DMS53 treated with DMSO at 0.1 percent for 48 hours (cell line): ENCODE data around the gene HNRNPUL2.

Experiments
- DNase-seq: peaks from one replicate; lab custom pipeline; 2025; ENCODE audit not compliant: unreplicated experiment; lab: John Stamatoyannopoulos, UW

Gene HNRNPUL2

GRCh38 chr11:62727872-62728170 is 564 bp upstream of the HNRNPUL2 start:
- peak; percentile 96 for DNase-seq

DNA sequence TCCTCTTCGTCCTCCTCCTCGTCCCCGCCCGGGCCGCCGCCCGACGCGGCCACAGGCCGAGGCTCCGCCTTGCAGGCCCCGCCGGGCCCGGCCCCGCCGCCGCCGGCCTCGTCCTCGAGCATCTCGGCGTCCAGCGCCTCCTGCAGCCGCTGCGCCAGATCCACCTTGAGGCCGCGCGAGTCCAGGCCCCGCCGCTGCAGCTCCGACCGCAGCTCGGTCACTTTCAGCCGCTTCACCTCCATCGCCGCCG is 417 bp downstream of the HNRNPUL2 start:
- DNase-seq, result no peak

DNA sequence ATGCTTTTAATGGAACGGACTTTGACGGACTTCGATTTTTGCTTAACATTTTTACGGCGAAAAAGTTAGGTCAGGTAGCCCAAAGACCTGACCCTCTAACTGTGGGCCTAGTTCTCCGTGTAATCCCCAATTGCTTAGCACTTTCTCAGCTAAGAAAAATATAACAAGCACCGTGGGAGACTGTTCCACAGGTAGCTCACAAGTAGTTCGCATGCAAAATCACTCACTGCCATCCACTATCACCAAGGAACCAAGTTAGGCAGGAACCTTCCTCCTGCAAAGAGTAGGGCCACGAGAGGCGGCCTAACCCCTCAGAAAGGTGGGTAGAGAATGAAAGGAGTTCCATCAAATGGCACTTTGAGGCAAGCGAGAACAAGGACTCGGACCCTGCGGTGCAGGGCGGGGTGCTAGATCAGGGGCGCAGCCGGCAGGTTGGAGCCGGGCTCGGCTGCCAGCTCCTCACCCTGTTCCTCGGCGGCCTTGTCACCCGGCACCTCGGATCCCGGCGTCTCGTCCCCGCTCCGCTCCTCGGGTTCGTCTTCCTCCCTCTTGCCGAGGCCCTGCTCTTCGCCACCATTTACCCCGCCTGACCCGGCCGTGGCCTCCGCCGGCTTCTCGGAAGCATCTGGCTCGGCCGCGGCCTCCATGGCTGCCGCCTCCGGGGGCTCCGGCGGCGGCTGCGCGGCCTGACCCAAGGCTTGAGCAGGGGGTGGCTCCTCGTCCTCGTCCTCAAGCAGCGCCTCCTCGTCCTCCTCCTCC is 922 bp downstream of the HNRNPUL2 start:
- no peak for DNase-seq

DNA sequence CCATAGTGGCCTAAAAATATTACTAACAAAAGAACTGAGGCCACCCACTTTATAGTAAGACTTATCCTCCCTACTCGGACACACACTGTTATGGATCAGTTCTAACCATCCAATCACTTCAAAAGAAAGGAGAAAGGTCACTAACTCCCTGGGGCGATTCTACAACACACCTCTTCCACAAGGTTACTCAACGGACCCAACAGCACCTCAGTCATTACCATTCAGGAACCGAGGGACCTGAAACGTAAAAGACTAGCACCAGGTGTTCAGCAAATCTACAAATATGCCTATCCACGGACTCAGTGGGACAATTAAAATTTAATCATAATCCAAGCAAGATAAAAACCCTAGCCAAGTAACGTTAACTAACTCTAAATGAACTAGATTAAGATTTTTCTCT is 1.6 kb downstream of the HNRNPUL2 start:
- no peak for DNase-seq

- no peak for DNase-seq
Observed at GRCh38 chr11:62724171-62724570, 3.1 kb downstream of the HNRNPUL2 start.

DNA sequence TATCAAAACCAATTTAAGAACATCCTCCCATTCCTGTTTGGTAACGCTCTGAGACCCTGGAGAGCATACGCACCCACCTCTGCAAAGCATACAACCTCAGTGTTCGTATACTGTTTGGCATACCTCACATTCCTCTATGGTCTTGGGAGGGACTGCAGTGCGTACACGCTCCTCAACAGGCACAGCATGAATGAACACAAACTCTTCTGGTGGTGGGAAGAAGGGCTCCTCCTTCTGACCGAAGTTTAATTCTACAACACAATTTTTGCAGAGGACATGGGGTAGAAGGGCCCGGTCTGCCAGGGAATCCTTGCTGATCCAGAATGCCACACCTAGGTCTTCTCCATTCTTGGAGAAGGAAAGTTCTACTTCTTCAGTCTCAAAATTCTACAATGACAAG is 5.3 kb downstream of the HNRNPUL2 start:
- DNase-seq, result no peak

DNA sequence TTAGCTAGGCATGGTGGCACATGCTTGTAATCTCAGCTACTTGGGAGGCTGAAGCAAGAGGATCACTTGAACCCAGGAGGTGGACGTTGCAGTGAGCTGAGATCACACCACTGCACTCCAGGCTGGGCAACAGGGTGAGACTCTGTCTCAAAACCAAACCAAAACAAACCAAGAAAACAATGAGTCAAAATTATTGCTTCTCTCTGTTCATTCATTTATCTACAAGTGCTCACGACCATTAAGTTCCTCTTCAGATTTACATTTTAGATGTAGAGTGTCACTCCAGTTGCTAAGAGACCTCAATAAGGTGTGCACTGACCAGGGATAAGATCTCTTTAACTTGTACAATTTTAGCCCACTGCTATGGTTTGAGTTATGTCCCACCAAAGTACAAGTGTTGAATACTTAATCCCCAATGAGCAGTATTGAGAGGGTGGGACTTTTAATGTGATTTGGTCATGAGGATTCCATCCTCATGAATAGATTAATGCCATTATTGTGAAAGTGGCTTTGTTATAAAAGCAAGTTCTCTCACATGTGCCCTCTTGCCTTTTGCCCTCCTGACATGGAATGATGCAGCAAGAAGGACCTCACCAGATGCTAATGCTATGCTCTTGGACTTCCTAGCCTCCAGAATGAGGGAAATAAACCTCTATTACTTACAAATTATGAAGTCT is 7.8 kb downstream of the HNRNPUL2 start:
- DNase-seq, result no peak

GRCh38 chr11:62716816-62717215 is 10.4 kb downstream of the HNRNPUL2 start:
- DNase-seq, result no peak

GRCh38 chr11:62716206-62716605 is 11.1 kb downstream of the HNRNPUL2 start:
- DNase-seq, result no peak

GRCh38 chr11:62715150-62716130 is 11.8 kb downstream of the HNRNPUL2 start:
- DNase-seq, result no peak

DNA sequence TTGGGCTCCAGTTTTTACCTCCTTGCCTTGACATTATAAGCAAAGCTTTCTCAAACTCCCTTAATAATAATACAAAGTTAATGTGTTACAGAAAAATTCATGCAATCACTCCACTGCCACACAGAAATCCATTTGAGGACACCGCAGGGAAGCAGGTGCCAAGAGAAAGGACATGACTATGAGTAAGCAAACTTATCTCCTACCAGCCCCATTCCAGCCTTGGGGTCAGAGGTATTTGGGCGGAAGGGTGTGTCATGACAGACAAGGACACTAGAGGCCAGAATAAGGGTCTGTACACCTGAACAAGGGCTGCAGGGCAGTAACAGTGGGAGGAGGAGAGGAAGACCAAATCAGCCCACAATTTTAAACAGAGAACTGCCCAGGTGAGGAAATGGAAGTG is 13.9 kb downstream of the HNRNPUL2 start:
- no peak for DNase-seq

DNA sequence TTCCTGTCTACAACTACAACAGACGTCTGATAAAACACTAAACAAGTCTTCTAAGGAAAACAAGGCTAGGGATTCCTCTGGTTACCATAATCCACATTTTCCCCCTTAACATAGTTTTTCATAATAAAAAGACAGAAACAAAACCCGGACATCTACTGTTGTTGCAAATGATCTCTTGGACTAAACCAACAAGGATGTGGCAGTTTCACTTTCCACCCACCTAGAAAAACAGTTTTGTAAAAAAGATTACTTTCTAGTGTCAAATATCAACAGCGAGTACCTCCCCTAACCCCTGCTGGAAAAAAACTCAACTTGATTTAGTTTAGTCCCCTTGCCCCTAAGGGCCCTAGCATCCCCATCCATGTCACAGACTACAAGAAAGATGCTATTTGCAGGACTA is 14.4 kb downstream of the HNRNPUL2 start:
- DNase-seq, result no peak

DNA sequence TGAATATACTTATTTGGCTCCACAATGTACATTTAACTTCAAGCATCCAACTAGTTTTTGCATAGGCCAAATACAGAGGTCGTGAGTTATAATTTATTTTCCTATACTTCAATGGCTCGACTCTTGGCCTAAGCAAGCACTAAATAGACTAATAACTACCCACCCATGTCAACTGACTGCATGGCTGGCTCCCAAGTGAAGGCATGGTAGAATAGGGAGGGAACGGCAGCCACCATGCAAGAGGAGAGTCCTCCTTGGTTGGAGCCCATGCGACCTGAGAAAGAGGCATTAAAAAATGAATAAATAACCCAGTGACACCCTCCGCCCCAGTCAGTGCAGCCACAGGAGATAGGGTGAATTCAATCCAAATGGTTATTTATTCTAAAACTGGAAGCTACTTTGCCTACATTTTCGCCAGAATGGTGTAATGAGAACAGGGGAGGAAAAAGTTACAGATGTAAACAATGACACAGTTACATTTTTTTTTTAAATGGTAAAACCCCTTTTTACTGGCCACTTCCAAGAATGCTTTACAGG is 14.9 kb downstream of the HNRNPUL2 start:
- no peak for DNase-seq

DNA sequence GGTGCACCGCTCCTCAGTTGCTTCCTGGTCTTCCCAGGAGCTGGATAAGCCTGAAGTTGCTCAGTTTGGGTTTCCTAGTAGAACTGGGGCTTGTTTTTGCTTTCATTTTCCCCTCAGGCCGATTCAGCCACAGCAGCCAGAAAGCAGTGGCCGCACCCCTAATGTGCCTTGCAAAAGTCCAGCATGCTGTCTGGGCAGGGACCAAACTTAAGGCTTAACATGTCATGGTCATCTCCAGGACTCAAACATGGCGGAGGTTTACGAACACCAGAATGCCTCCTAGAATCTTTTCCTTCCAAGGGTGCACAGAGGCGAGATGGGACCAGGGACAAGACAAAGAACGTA is 17.3 kb downstream of the HNRNPUL2 start:
- peak; percentile 34 for DNase-seq

DNA sequence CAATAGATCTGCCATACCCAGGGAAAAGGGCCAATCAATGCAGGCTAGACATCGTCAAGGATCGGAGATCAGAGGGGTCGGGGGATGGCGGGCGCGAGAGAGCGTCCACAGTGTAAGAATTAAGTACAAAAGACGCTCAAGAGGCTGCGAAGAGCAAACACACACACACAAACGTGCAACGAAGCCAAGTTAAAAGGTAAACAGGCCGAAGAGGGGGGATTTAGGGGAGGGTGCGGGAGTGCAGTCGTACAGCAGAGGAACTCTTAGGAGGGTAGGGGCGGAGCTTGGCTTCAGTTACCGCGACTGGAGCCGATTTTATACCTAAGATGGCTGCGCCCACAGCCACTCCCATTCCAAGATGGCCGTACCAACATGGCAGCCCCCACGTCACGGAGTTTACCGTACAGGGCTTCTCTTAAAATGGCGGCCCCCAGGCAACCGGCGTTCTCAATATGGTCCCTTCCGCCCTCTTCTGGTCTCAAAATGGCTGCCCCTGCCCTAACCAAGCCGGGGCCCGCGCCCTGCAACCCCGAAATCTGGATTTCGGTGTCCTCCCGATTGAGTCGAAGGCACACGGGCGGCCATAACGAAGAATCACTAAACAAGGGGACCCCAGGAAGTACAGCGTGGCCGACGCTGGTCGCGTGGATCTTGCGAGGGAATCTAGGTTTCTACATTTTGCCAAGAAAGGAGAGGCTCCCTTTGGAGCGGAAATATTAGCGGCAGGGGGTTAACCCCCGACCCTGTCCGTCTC is 17.8 kb downstream of the HNRNPUL2 start:
- DNase-seq, result peak; percentile 95

DNA sequence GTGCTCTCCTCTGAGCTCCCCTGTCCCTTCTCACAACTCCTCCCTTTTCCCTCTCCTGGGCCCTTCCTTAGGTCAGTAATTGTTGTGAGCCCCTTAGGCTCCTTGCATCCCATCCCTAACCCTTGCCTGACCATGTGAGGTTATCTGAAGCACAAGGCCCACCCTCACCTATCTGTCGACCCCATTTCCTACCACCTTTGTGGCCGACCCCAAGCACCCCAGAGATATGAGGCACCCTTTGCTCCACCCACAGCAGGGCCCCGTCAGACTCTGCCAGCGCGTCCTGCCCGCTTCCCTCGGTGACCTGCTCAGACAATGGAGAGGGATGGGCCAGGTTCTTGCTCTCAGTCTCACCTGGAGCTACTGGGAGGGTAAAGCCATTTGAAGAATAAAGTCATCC is 18.5 kb downstream of the HNRNPUL2 start:
- DNase-seq, result peak; percentile 65

DNA sequence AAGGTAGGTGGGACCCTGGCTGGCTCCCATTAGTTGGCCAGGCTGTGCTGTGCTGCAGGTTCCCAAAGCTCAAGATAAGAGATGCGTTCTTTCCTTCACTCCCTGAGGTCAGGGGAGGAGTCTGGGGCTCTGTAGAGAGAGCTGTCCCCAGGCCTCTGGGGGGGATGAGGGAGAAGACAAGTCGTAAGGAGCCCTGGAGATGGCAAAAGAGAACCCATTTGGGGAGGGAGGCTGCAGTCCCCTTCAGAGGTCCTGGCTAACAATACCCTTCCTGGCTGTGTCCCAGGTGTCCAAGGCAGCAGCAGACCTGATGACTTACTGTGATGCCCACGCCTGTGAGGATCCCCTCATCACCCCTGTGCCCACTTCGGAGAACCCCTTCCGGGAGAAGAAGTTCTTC is 18.9 kb downstream of the HNRNPUL2 start:
- DNase-seq, result no peak

- DNase-seq, result no peak
Observed at GRCh38 chr11:62707277-62707861, 19.9 kb downstream of the HNRNPUL2 start, which contains the start of the genes BSCL2 and GNG3. TSS of gene BSCL2 (minus strand) at chr11:62707424. CDS start at chr11:62707195, 229 bp downstream. TSS of gene GNG3 (plus strand) at chr11:62707676. CDS start at chr11:62708296, 620 bp downstream.

DNA sequence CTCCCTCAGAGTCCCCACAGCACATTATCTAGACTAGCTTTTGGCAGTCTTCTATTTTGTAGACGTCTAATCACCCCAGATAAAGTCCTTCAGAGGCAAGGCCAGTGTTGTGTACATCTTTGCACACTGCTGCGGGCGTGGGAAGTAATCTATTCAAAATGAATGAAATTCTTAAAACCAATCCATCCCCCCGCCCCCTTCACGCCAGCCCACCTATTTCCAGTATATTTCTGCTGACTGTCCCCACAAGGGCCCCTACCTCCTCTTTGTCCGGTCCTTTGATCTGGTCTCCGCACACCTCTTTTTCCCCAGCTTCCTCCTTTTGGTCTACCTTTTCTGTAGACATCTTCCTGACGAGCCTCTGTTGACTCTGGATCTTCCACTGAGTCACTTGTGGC is 20.4 kb downstream of the HNRNPUL2 start:
- no peak for DNase-seq
